HG03025 (cell line): ENCODE measurements around the gene INTS3.

Experiments used
- ATAC-seq: cut with Tn5 transposase; IDR thresholded peaks from one replicate; pipeline ENCODE4 v1.9.1; 2021; ENCODE audit warnings: mild to moderate bottlenecking, moderate library complexity; ENCODE audit not compliant: unreplicated experiment, low FRiP score

INTS3 gene

DNA sequence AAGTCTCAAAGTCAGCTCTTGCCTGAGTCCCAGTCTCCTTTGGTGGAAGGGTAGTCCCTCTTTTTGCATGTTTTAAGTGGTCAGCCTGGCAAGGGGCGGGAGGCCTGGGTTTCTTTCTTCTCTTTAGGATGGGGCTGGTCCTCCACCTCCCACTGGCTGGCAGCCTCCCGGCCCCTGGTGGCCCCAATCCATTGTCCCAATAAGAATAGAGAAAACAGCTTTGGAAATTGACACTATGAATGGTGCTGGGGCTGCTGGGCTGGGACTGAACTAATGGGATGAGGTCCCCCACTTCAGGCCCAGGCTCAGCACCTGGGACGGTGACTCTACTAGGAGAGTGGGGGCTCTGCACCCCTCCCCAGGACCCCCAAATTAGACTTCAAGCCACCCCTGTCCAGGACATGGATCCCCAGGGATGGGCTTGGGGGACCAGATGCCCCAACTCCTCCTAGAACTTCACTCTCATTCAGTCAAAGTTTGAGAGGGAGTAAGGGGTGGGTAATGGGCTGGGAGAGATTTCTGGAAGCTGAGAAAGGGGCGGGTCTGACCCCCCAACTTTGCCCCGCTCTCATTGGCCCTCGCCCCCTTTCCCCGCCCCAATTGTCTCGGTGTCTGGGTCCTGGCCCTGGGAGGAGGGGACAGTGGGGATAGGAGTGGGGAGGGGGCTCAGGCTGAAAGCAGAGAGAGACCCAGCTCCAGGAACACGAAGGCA is 65.6 kb downstream of the INTS3 start:
- no peak for ATAC-seq

DNA sequence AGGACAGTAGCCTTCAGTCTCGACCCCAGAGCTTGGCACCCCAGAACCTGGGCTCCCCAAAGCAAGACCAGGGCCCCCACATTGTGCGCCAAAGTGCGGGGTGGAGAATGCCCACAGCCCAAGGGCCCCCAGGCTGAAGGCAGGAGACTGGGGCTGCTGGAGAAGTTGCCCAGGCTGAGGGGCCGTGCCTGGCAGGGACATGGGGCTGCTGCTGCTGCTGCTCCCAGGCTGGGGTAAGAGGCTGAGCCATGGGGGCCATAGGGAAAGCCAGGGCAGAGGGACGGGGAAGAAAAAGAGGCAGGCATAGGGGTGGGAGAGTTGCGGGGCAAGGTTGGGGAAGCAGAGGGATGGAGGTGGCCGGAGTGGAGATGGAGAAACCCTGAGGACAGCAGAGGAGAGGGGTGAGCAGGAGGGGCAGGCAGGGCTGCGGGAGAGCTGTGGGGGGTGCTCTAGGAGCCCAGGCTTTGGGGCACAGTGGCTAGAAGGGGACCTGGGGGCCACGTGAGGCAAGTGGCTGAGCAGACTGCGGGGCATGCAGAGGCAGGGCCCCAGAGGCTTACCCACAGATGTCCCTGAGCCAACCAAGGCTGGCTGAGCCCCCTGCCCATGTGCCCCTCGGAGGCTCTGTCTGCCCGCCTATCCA is 66.2 kb downstream of the INTS3 start:
- ATAC-seq: no peak

DNA sequence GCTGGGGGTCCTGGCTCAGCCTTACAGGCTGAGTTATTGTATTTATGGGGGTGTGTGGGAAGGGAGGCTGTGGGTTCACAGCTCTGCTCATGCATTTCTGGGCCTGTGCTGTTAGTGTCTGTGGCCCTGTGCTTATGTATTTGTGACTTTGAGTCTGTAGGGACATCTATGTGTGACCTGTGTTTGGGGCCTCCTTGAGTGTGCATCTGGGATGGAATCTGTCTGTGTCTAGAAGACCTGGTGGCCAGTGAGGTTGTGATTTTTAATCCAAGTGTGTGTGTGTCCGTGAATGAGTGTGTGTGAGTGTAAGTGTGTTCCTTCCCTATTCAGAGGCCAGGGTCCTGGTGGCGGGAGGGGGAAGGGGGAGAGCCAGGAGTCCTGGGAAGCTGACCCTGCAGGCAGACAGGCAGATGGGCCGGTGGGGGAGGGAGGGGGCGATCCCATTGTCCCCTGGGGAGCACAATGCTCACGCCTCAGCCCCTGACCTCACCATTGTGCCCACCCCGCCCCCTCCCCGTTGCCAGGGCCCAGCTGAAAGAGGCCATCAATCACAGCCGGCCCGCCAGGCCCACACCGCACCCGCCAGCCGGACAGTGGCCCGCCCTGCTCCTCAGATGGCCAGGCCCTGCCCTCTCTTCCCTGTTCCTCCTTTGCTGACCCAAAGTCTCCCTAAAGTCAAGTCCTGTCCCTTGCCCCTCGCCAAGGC is 66.9 kb downstream of the INTS3 start:
- ATAC-seq: no peak

DNA sequence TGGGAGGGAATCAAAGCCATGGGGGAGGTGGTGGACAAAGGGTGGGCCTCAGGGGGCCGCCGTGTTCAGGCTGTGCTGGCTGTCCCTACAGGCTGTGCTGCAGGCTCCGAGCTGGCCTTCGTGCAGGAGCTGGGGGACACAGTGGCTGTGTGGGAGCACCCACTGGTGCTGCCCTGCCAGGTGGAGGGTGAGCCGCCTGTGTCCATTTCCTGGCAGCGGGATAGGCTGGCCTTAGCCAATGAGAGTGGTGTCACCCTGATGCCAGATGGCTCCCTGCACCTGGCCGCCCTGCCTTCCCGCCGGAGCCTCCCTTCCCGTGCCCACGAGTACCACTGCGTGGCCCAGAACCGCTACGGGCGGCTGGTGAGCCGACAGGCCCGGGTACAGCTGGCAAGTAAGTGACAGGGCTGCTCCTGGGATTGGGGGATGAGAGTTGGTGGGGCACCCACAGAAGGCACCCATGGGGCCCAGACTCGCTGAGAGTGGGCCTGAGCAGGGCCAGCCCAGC is 67.5 kb downstream of the INTS3 start:
- ATAC-seq: no peak

DNA sequence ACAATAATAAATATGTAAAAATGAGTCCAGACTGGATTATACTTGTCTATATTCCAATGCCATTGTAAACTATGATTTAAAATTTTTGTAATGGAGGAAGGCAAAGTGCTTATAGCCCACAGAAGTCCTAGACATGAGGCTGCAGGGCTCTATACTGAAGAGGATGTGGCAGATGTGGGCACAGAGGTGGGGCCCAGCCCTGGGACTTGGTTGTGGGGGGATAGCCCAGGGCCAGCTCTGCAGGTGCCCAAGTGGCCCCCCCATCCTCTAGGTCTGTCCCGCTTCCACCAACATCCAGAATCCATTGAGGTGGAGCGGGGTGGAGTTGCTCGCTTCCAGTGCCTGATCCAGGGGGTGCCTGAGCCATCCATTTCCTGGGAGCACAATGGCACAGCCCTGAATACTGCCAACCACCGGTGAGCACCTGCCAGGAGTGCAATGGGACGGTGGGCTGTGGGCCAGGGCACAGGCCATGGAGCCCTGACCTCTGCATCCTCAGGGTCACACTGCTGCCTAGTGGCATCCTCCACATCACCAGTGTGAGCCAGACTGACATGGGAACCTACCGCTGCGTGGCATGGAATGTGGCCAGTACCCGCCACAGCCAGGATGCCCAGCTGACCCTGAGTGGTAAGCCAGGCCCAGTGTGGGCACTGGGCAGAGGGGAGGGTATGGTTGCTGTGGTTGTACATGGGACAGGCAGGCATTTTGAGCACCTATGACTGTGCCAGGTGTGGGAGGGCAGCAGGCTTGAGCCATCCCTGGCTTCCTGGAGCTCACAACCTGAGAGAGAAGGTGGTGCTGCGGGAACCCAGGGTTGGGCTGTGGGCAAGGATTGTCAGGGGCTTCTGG is 68.3 kb downstream of the INTS3 start:
- ATAC-seq: no peak

DNA sequence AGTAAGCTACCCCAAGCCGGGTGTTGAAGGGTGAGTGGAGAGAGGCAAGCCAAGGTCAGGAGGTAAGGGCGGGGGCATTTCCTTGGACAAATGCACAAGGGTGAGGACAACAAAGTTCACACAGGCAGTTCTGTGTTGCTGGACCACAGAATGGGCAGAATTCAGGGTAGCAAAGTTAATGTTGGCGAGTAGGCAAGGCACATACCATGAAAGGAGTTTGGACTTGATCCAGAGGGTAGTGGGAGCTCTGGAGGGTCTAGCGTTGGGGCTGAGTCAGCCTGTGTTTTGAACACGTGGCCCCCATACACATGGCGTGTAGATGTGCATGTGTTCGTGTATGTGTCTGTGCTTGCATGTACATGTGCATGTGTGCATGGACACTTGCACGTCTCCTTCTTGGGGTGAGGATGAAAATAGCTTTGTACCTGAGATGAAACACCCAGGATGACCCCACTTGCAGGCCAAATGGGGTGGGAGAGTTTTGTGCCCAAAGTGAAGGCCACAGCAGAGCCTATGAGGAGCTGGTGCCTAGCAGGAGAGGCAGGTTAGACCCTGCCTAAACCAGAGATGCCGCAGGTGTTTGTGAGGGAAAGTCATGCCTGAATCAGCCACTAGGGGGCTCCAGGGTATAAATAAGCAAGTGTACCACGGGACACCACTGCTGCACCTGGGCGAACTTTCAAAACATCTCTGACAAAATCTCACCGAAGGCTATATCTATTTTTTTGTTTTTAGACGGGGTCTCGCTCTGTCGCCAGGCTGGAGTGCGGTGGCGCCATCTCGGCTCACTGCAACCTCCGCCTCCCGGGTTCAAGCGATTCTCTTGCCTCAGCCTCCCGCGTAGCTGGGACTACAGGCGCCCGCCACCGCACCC is 69.2 kb downstream of the INTS3 start:
- no peak for ATAC-seq

DNA sequence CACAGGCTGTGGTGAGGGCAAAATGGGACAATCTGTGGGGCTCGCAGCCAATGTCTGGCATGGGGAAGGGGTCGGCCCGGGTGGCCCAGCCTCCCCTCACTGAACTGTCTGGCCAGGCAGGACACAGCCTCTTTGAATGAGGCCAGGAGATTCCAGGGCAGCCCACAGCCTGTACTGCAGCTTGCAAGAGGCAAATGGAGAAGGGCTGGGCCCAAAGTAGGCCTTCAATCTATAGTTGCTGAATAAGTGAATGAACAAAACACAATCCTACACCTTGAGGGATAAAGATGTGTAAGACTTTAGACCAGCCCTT is 70.6 kb downstream of the INTS3 start:
- no peak for ATAC-seq

DNA sequence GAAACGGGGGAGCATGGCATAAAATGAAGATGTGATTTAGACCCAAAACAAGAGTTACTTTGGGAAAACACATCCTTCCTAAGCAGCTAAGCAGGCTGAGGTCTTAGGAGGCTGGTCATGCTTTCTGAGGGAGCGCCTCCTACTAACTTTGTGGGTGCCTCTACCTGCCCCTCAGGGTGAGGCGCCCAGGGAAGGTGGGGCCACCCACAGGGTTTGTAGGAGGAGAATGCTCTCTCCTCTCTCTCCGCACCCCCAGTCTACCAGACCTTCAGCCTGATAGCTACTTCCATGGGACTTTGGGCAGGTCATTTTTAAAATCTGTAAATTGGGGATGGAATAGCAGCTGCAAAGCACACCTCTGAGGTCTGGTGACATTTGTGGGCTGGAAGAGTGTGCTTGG is 71.2 kb downstream of the INTS3 start:
- ATAC-seq: no peak

DNA sequence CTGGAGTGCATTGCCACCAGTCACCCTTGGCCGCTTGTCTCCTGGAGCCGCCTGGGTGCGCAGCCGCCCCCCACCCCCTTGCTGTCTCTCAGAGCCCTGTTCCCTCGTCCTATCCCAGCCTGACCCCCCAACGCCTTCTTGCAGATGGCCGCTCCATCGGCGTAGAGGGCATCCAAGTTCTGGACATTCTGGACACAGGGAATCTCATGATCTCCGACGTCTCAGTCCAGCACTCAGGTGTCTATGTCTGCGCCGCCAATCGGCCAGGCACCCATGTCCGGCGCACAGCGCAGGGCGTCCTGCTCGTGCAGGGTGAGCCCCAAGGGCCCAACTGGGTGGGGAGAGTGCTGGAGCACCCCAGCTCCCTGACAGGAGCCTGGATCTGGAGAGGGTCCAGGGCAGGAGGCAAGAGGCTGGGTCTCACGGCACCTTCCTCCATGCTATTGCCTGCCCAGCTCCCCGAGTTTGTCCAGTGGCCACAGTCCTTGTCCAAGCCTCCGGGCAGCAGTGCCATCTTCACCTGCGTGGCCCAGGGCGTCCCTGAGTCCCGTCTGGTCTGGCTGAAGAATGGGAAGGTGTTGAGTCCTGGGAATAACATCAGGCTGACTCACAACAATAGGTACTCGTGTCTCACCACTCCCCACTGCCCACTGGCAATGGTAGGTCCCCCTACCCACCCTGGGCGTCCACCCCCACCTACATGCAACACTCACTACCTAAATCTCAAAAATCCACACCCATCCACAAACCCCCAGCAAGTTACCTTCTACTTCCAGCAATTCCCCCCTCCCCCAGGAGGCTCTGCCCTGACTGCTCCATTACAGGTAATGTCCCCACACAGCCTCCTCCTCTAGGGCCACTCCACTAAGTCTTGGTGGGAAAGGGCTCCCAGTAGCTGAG is 72.0 kb downstream of the INTS3 start:
- no peak for ATAC-seq

DNA sequence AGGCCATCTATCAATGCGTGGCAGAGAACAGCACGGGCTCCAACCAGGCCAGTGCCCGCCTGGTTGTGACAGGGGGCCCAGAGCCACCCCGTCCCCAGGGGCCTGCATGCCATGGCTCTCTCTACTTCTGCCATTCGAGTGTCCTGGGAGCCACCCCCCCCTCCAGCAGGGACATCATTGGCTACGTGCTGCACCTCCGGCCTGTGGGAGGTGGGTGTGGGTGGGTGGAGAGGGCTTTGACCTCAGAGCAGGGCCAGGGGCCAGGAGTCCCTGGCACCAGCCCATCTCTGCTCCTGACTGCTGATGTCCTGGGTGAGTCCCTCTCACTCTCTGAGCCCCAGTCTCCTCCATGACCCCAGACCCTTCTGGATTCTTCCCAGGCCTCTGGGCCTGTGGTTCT is 72.7 kb downstream of the INTS3 start:
- ATAC-seq: no peak

DNA sequence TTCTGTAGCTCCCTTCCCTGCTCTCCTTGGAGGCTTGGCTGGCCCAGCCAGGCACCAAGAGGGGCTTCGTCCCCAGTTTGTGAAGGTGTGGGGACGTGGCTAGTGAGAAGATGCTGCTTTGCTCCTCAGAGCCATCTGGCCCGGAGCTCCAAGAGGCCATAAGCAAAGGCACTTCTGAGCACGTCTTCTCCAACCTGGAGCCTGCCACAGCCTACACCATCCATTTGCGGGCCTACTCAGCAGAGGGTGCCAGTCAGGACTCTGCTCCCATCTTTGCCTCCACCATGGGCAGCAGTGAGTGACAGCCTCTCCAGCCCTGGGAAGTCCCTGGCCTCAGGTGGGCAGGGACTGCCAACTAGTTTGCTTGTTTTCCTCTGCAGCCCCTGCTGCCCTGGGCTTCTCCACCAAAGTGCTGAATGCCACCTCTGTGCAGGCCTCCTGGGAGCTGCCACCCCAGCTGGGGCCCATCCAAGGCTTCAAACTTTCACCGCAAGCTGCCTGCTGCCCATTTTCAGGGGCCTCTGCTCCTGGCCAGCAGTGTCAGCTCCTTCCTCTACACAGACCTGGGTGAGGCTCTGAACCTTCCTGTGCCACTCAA is 73.3 kb downstream of the INTS3 start:
- ATAC-seq: no peak

DNA sequence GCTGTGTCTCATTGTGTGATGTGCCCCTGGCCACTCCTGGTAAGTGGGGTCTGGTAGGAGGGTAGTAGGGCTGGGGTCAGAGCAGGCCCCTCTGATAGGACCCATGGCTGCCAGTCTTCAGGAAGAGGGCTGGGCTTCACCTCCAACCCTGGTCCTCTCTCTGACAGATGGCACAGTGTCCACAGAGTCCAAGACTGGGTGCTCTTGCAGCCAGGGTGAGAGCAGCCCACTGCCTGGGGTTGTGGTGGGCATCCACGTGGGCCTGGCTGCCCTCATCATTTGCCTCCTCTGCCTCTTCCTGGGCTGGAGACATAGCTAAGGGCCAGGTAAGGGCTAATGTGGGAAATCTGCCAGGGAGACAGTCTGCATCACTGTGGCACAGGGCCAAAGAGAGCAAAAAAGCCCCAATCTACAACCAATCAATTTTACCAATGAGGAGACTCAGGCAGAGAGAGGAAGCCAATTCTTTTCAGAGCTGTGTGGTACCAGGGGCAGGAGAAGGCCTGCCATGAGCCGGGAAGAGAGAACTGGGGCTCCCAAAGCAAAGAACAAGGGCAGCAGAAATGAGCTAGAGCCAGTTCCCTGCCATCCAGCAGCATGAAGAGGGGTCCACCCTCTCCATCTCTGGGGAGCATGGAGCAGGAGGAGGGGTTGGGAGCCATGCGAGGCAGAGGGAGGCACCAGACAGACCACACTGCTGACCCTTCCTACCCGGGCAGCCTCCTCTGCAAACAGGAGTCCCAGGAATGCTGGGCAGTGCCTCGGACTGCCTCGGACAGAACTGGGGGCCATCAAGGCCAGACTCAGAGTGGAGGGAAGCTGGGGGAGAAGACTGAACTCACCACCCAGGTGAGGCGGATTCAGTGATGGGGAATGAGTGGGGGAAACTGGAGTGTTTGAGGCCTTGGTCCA is 74.2 kb downstream of the INTS3 start:
- ATAC-seq: no peak

DNA sequence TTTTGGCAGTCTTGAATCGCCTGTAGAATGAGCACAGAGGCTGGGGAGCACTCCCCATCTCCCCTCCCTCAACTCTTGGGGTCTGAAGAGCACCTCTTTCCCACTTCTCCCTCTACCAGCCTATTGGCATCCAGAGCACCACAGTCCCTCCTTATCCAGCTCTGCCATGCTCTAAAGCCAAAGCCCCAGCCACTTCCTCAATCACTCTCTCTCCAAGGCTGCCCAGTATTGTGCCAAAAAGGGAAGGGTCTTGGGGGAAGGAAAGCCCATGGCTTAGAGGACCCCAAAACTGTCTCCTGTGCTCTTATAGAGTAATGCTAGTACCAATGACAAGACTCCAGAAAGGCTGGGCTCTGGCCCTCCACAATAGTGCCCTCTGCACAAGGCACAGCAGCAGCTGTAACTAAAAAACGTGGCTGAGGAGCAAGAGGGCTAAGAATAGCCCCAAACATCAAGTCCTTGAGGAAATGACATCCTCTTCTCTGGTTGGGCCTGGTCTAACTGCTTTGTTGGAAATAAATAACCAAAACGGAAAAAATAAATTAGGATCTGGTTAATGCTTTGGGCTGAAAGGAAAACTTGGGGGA is 75.7 kb downstream of the INTS3 start:
- no peak for ATAC-seq

DNA sequence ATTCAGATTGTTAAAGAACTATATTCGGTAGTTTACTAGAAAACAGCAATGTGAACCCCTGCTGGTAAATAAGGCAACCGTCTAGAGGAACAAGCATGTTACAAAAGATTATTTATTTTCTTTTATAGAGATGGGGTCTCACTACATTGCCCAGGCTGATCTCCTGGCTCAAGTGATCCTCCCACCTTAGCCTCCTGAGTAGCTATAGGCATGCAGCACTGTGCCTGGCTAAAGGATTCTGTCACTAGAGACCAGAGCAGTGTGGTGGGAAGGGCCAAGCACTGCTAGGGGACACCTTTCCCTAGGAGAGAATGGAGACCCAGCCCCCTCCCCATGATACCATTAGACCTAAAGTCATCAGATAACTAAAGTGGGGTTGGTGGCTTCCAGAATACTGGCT is 76.3 kb downstream of the INTS3 start:
- no peak for ATAC-seq

DNA sequence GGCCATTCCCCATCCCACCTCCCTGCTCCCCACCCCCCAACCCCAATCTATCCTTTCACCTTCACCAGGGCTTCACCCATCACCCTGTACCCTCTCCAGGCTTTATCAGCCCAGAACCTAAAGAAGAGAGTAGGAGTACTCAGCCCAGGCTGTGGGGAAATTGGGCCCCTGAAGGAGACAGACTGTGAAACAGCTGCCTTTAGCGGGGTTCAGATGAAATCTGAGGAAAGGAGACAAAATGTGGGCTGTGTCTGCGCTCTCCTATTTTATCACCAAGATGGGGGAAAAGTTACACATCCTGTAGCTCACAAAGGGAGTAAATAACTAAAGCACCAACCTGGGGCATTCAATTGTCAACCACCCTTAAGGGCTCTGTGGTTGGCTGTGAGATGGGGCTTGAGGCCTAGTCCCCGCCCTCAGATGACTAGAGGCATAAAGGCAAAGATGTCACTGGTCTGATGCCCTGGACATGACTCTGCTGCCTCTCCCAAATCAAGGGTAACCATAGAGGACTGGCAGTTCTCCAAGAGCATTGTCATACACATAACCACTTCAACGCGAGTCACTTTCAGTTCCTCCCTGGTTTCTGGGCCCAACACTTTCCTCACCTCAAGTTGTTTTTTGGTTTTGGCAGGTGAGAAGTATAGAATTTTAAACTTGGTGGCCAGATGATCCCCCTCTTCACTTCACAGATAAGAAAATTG is 77.3 kb downstream of the INTS3 start:
- peak; percentile 89 for ATAC-seq

DNA sequence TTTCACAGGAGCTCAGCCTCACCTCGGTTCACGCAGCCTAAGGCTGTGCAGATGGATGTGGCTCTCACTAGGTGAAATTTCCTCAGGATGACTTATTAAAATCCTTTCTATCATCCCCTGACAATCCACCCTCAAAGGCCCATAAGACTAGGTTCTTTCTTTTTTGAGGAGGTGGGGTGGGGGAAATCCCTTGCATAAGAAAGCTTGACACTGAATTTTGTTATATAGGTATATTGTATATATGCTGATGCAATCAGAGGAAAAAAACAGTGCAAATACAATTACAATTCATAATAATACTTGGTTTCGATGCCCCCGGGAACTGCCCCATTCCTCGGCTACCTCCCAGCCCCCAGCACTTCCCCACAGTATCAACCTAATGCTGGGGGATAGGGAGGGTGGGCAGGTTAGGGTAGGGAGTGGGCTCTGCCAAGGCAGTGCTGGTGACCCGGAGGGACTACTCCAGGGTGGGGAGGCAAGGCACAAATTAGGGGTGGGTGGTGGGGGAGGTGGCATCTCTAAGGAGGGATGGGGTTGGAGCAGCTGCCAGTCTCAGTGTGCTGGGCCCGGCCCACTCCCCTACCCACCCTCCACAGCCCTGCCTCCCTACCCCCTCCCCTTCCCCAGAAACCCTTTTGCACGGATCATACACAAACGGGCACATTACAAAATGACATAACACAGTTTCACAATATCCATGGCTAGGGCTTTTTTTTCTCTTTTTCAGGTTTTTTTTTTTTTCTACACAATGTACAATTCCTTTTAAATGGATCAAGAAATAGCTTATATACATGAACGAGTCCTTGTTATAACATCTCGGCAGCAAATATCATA is 78.3 kb downstream of the INTS3 start:
- peak; percentile 3 for ATAC-seq
